ENCODE measurements around the gene COL7A1.

- TF ChIP-seq POLR2A (IDR thresholded peaks at IDR 0.05) (no peak), CTCF (IDR thresholded peaks at IDR 0.05) (no peak)
Observed at GRCh38 chr3:48642605-48643004, 47.5 kb upstream of the COL7A1 start.
